HepG2 (cell line): ENCODE data around the gene BPGM.
A peak's percentile ranks its signal among the peaks of the same experiment; 100 is the strongest.

Experiments
- CTCF ChIP-seq: sonication (generic); formaldehyde crosslinking; IDR thresholded peaks from 2 replicates; pipeline ENCODE4 v1.5.0; 2020; ENCODE audit warnings: mild to moderate bottlenecking, missing genetic modification reagents, moderate library complexity
- IRF1 ChIP-seq: sonication (generic); formaldehyde crosslinking; IDR thresholded peaks from 2 replicates; pipeline ENCODE4 v1.4.0; 2020; ENCODE audit warnings: low read depth, mild to moderate bottlenecking, missing genetic modification reagents
- NFYB ChIP-seq: sonication (generic); formaldehyde crosslinking; IDR thresholded peaks from 2 replicates; pipeline ENCODE4 v1.4.0; 2020; ENCODE audit warnings: missing genetic modification reagents
- POLR2A ChIP-seq, 2 experiments: IDR thresholded peaks; 2 replicates each; pipeline ENCODE4 v1.6.1; 2011; ENCODE audit warnings: low read depth in 2 of 2, low read length in 2 of 2, mild to moderate bottlenecking in 1 of 2, moderate library complexity in 1 of 2; ENCODE audit not compliant: insufficient read depth in 1 of 2
- POLR2AphosphoS2 ChIP-seq: IDR thresholded peaks from 2 replicates; pipeline ENCODE4 v1.6.1; 2011; ENCODE audit warnings: low read depth, low read length, improper control_type of control experiment
- PREB ChIP-seq: sonication (generic); formaldehyde crosslinking; IDR thresholded peaks from 2 replicates; pipeline ENCODE4 v1.4.0; 2020; ENCODE audit warnings: missing genetic modification reagents
- RAD21 ChIP-seq: fragments of 450-650 bp; formaldehyde crosslinking; IDR thresholded peaks from 2 replicates; pipeline ENCODE4 v1.5.0; 2020; ENCODE audit warnings: mild to moderate bottlenecking
- RFXAP ChIP-seq: sonication (generic); formaldehyde crosslinking; IDR thresholded peaks from 2 replicates; pipeline ENCODE4 v1.4.0; 2020; ENCODE audit warnings: missing genetic modification reagents, borderline replicate concordance
- SIN3A ChIP-seq: IDR thresholded peaks from 2 replicates; pipeline ENCODE4 v1.6.1; 2011; ENCODE audit warnings: low read depth, mild to moderate bottlenecking, control low read depth, low read length, borderline replicate concordance
- SSRP1 ChIP-seq: IDR thresholded peaks from 2 replicates; pipeline ENCODE4 v1.6.1; 2016; ENCODE audit warnings: control low read depth
- YY1 ChIP-seq: IDR thresholded peaks from 2 replicates; pipeline ENCODE4 v1.6.1; 2011; ENCODE audit warnings: low read length, low read depth, moderate library complexity, mild to moderate bottlenecking; ENCODE audit not compliant: insufficient read depth, insufficient replicate concordance
- ZNF672 ChIP-seq: sonication (generic); formaldehyde crosslinking; IDR thresholded peaks from 2 replicates; pipeline ENCODE4 v1.8.1; 2022; ENCODE audit warnings: missing genetic modification reagents

GRCh38 chr7:134690016-134690415 lies 43.4 kb downstream of the BPGM start:
- TF ChIP-seq NFYB (CRISPR knock-in tag) (no peak), SSRP1 (CRISPR knock-in tag) (no peak), PREB (CRISPR knock-in tag) (no peak), CTCF (CRISPR knock-in tag) (peak; percentile 46; the same call in 1 of the 2 replicates), POLR2A (IDR thresholded peaks at IDR 0.05; ENCODE audit: insufficient read depth in 1 of 2, low read depth in 2 of 2, low read length in 2 of 2) (no peak), RFXAP (CRISPR knock-in tag) (no peak), YY1 (no peak), RAD21 (no peak), SIN3A (no peak), ZNF672 (no peak), IRF1 (CRISPR knock-in tag) (no peak), POLR2AphosphoS2 (no peak)
